ENCODE data around the gene PSMD11.

PSMD11 gene

DNA sequence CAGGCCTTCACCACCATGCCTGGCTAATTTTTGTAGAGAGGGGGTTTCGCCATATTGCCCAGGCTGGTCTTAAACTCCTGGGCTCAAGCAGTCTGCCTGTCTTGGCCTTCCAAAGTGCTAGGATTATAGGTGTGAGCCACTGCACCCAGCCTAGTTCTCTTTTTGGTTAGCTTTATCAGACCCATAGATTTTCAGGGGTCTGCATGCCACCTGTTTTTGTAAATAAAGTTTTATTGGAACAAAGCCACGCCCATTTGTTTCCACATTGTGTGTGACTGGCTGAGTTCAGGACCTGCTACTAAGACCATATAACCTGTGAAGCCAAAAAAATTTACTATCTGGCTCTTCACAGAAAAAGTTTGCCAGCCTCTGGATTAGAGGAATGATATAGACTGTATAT is 7.6 kb downstream of the PSMD11 start:
- no peak for TF ChIP-seq JUND (IDR thresholded peaks at IDR 0.05; ENCODE audit: low read depth)
- no peak for DNase-seq (ENCODE audit: low read depth in 1 of 2, low spot score in 1 of 2)
- in situ Hi-C loops (cut with HindIII; ENCODE audit: low pct_unique_long_range_greater_than_20kb, low sequenced_read_pairs), result no loop called here

DNA sequence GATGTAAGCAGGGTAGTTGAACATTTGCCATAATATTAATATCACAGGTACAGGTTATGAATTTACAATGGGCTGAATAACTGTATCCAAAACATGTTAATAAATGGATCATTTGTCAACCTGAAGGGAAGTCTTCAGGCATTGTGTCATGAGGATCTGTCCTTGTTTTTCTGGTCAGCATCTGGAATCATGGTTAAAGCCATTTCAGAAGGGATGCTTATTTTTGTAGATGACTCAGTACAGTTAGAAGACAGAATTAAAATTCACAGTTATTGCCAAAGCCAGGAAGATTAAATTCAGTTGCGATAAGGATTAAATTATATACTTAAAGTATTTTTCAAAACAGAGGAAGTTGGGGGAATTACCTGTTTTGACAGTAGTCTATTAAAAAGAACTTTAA is 8.0 kb downstream of the PSMD11 start:
- in situ Hi-C loops (cut with HindIII; ENCODE audit: low pct_unique_long_range_greater_than_20kb, low sequenced_read_pairs), result no loop called here
- TF ChIP-seq JUND (IDR thresholded peaks at IDR 0.05; ENCODE audit: low read depth), result no peak
- no peak for DNase-seq (ENCODE audit: low read depth in 1 of 2, low spot score in 1 of 2)

DNA sequence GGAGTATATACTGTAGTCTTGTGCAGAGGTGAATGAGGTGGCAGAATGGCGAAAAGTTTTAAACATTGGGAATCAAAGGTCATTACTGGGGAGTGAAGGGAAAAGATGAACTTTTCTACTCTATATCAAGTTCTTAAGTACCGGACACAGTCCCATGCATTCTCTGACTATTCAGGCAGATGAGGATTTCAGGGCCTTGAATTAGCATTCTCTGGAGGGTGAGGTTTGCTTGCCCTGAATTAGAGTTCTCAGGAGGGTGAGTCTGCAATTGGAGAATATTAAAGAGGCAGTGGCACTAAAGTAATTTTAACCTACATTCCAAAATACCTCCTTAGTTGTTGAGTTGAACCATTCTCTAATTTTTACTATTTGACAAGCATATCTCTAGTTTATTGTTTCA is 9.1 kb downstream of the PSMD11 start:
- TF ChIP-seq JUND (IDR thresholded peaks at IDR 0.05; ENCODE audit: low read depth), result no peak
- in situ Hi-C loops (cut with HindIII; ENCODE audit: low pct_unique_long_range_greater_than_20kb, low sequenced_read_pairs), result no loop called here
- no peak for DNase-seq (ENCODE audit: low read depth in 1 of 2, low spot score in 1 of 2)

DNA sequence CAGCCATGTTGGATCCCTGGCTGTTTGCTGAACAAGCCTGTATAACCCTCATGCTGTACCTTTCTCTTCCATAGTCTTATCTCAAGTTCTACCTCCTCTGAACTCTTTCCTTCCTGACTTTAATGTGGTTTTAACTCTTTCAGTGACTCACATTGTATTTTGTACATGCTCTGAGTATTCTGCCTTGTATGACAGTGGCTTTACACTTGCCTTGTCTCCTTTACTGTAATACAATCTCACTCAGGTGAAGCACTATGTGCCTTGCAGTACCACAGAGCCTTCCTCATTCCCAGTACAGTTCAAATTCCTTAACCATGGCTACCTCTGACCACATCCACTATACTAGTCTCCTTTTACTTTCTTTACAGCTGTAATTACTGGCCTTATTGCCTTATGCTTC is 14.1 kb downstream of the PSMD11 start:
- no peak for DNase-seq (ENCODE audit: low read depth in 1 of 2, low spot score in 1 of 2)
- TF ChIP-seq JUND (IDR thresholded peaks at IDR 0.05; ENCODE audit: low read depth), result no peak
- in situ Hi-C loops (cut with HindIII; ENCODE audit: low pct_unique_long_range_greater_than_20kb, low sequenced_read_pairs), result no loop called here

GRCh38 chr17:32460054-32460453 is 15.7 kb downstream of the PSMD11 start:
- no peak for TF ChIP-seq JUND (IDR thresholded peaks at IDR 0.05; ENCODE audit: low read depth)
- in situ Hi-C loops (cut with HindIII; ENCODE audit: low pct_unique_long_range_greater_than_20kb, low sequenced_read_pairs), result no loop called here
- no peak for DNase-seq (ENCODE audit: low read depth in 1 of 2, low spot score in 1 of 2)

DNA sequence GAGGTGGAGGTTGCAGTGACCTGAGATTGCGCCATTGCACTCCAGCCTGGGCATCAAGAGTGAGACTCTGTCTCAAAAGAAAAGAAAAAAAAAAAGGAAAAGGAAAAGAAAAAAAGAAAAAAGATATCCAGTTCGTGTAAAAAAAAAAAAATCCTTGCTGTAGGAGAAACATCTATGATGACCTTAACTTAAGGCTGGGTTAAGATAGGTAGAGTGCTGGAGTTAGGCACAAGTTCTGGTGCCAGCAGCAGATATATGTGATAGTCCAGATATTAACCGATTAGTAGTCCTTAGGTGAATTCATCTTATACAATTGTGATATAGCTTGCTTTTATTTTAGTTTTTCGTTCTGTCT is 17.2 kb downstream of the PSMD11 start:
- no peak for DNase-seq (ENCODE audit: low read depth in 1 of 2, low spot score in 1 of 2)
- TF ChIP-seq JUND (IDR thresholded peaks at IDR 0.05; ENCODE audit: low read depth), result no peak
- in situ Hi-C loops (cut with HindIII; ENCODE audit: low pct_unique_long_range_greater_than_20kb, low sequenced_read_pairs), result no loop called here

- in situ Hi-C loops (cut with HindIII; ENCODE audit: low pct_unique_long_range_greater_than_20kb, low sequenced_read_pairs), result no loop called here
- DNase-seq (ENCODE audit: low read depth in 1 of 2, low spot score in 1 of 2), result peak in 1 of 2 experiments; percentile 67
- no peak for TF ChIP-seq JUND (IDR thresholded peaks at IDR 0.05; ENCODE audit: low read depth)
Measured at GRCh38 chr17:32461853-32462617, 17.7 kb downstream of the PSMD11 start.

- in situ Hi-C loops (cut with HindIII; ENCODE audit: low pct_unique_long_range_greater_than_20kb, low sequenced_read_pairs), result no loop called here
- TF ChIP-seq JUND (IDR thresholded peaks at IDR 0.05; ENCODE audit: low read depth), result no peak
- DNase-seq (ENCODE audit: low read depth in 1 of 2, low spot score in 1 of 2), result no peak
Measured at GRCh38 chr17:32463304-32463703, 19.0 kb downstream of the PSMD11 start.

- in situ Hi-C loops (cut with HindIII; ENCODE audit: low pct_unique_long_range_greater_than_20kb, low sequenced_read_pairs), result no loop called here
- TF ChIP-seq JUND (IDR thresholded peaks at IDR 0.05; ENCODE audit: low read depth), result no peak
- DNase-seq (ENCODE audit: low read depth in 1 of 2, low spot score in 1 of 2), result no peak
Measured at GRCh38 chr17:32464374-32464773, 20.1 kb downstream of the PSMD11 start.

DNA sequence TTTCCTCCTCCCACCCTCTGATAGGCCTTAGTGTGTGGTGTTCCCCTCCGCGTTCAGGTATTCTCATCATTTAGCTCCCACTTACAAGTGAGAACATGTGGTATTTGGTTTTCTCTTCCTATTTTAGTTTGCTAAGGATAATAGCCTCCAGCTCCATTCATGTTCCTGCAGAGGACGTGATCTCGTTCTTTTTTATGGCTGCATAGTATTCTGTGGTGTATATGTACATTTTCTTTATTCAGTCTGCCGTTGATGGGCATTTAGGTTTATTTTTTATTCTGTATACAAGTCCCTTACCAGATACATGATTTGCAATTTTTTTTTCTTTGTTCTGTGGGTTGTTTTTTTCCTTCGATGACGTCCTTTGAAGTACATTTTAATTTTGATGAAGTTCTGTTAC is 23.6 kb downstream of the PSMD11 start:
- in situ Hi-C loops (cut with HindIII; ENCODE audit: low pct_unique_long_range_greater_than_20kb, low sequenced_read_pairs), result no loop called here
- no peak for DNase-seq (ENCODE audit: low read depth in 1 of 2, low spot score in 1 of 2)
- no peak for TF ChIP-seq JUND (IDR thresholded peaks at IDR 0.05; ENCODE audit: low read depth)

DNA sequence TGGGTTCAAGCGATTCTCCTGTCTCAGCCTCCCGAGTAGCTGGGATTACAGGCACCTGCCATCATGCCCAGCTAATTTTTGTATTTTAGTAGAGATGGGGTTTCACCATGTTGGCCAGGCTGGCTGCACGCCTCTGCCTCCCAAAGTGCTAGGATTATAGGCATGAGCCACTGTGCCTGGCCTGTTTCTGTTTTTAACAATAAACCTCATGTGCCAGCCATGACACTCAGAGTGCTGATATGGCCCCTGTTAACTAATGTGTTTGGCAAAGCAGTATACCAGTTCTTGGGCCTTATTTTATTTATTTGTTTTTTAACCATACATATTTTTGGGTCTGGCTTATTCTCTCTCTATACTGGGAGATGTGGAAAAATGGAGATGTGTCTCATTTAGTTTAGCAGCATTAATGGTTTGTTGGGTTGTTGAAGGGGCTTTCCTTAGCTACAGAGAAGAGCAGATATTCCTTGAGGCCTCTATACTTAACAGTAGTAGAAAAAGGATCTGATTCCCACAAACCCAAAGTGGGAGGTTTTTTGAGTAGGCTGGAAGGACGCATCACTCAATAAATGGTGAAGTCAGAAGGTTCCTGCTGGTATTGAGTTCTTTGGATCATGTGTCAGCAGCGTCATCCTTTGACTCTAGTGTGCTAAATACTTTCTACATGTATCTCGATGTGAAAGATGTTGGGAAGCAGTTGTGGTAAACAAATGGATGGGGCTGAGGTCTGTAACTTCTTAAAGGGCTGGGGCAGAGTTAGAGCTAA is 26.3 kb downstream of the PSMD11 start:
- in situ Hi-C loops (cut with HindIII; ENCODE audit: low pct_unique_long_range_greater_than_20kb, low sequenced_read_pairs), result no loop called here
- no peak for DNase-seq (ENCODE audit: low read depth in 1 of 2, low spot score in 1 of 2)
- no peak for TF ChIP-seq JUND (IDR thresholded peaks at IDR 0.05; ENCODE audit: low read depth)

DNA sequence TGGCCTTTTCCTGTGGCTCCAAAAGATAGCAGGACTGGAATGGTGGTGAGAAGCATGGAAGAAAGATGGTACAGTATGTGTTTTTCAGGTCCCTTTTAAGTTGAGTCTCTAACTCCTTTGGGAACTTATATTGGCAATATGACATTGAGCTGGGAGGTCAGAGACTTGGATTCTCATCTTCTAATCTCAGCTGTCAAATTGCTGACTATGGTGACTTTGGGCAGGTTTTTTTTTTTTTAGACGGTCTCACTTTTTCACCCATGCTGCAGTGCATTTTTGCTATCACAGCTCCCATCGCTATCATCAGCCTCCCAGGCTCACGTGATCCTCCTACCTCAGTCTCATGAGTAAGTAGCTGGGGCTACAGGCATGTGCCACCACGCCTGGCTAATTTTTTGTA is 27.3 kb downstream of the PSMD11 start:
- DNase-seq (ENCODE audit: low read depth in 1 of 2, low spot score in 1 of 2), result no peak
- in situ Hi-C loops (cut with HindIII; ENCODE audit: low pct_unique_long_range_greater_than_20kb, low sequenced_read_pairs), result no loop called here
- TF ChIP-seq JUND (IDR thresholded peaks at IDR 0.05; ENCODE audit: low read depth), result no peak

- TF ChIP-seq JUND (IDR thresholded peaks at IDR 0.05; ENCODE audit: low read depth), result no peak
- in situ Hi-C loops (cut with HindIII; ENCODE audit: low pct_unique_long_range_greater_than_20kb, low sequenced_read_pairs), result no loop called here
- no peak for DNase-seq (ENCODE audit: low read depth in 1 of 2, low spot score in 1 of 2)
Measured at GRCh38 chr17:32475258-32475657, 30.9 kb downstream of the PSMD11 start.

Data from T47D (cell line).